GM18951 (cell line): ENCODE measurements around the gene MACROH2A2.
"Not testable (repeated sequence)": the region's sequence is repeated elsewhere in the genome, so short reads cannot be mapped to it uniquely, and the experiment has no call there.

Source experiments
- POLR2A ChIP-seq: IDR thresholded peaks from 4 replicates; pipeline ENCODE4 v1.6.1; 2011; ENCODE audit warnings: mild to moderate bottlenecking; ENCODE audit not compliant: insufficient read length, insufficient read depth; ENCODE audit errors: extremely low read depth
- in situ Hi-C: fragments of 300-500 bp; cut with MboI; formaldehyde crosslinking; loops from one replicate; pipeline ENCODE4 v1.12.0; 2022; ENCODE audit warnings: low sequenced_read_pairs, mixed read lengths, inconsistent platforms; ENCODE audit not compliant: unreplicated experiment

MACROH2A2 gene

GRCh38 chr10:70147259-70147625, 94.6 kb downstream of the MACROH2A2 start:
- TF ChIP-seq POLR2A: no peak
- in situ Hi-C loops: no loop called here

DNA sequence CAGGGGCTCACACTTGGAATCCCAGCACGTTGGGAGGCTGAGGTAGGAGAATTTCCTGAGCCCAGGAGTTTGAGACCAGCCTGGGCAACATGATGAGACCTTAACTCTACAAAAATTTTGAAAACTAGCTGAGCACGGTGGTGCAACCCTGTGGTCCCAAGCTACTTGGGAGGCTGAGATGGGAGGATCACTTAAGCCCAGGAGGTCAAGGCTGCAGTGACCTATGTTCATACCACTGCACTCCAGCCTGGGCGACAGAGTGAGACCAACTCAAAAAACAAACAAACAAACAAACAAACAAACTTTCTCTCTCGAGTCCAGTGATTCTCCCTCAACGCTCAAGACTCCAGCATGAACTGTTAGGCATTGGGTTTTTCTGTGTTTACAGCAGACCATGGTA, 95.9 kb downstream of the MACROH2A2 start:
- in situ Hi-C loops: no loop called here
- no peak for TF ChIP-seq POLR2A

DNA sequence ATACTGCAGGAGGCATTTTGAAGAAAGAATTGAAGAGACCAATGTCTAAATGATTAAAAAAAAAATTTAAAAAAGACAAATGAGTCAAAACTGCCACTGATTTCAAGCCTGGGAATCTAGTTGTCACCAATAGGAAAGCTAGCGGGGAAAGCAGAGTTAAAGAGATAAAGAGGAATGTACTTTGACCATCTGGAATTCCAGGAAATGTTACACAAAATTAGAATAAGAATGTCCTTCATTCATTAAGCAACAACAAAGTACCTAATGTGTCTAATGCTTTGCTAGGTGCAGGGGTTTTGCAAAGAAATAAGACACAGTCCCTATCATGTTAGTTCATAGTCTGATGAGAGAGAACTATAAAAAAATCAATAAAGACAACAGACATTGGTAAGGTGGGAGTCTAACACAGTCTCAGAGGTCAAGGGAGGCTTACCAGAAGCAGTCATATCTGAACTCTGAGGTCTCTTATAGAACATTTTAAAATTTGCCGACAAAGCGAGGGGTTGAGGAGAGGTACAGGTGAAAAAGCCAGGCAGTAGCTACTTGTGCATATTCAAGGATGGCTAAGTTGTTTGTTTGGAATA, 102.7 kb downstream of the MACROH2A2 start:
- in situ Hi-C loops: no loop called here
- no peak for TF ChIP-seq POLR2A

- no peak for TF ChIP-seq POLR2A
- in situ Hi-C loops: no loop called here
Observed at GRCh38 chr10:70158113-70158512, 105.5 kb downstream of the MACROH2A2 start.

DNA sequence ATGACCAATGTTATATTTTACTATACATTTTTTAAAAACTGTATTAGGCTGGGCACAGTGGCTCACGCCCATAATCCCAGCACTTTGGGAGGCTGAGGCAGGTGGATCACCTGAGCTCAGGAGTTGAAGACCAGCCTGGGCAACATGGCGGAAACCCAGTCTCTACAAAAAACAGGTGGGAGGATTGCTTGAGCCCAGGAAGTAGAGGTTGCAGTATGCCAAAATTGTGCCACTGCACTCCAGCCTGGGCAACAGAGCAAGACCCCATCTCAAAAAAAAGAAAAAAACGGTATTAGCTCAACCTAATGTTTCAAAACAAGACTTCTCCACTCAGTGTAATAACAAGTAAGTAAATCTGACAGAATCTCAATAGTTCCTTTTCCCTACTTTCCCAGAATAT, 106.7 kb downstream of the MACROH2A2 start:
- in situ Hi-C loops: not testable (repeated sequence)

- in situ Hi-C loops: no loop called here
- TF ChIP-seq POLR2A: no peak
Observed at GRCh38 chr10:70160798-70161197, 108.2 kb downstream of the MACROH2A2 start.
